ENCODE data around the gene CSNK1A1L. TPM values are rescaled to one million over a fixed set of nuclear protein-coding genes. Genes with fewer than 3 reads are reported as not detected.

The CSNK1A1L gene
- total and polyA plus RNA-seq, 10 of the 15 experiments (the other 5 are each of a cell fraction or from before 2014, with no cell fraction given) = not detected

- POLR2A ChIA-PET = no interaction called here
Observed at GRCh38 chr13:37136187-37136586, 30.7 kb upstream of the CSNK1A1L start.

More at GRCh38 chr13:37136187-37136586, 30.7 kb upstream of the CSNK1A1L start:
- SMC1A ChIA-PET (ENCODE audit: uncharacterized antibody, unreplicated experiment) = no interaction called here
- H3K4me3 ChIP-seq = no peak overlapping the region
- no TSS peak for BruUV-seq (replicated peaks)
- no peak overlapping the region for H3K9ac ChIP-seq (ENCODE audit: control insufficient read depth, insufficient read depth, low read length)
- H3K27ac ChIP-seq (ENCODE audit: control insufficient read depth, insufficient read depth) = no peak overlapping the region
- no peaks in the 10 kb centered on the region for H3K9me3 ChIP-seq (replicated peaks; ENCODE audit: control insufficient read depth, insufficient read depth, low read length)
- no peak for ATAC-seq
- FAIRE-seq = no peak
- H3K79me2 ChIP-seq (ENCODE audit: control insufficient read depth, insufficient read depth, low read length) = no peaks in the 10 kb centered on the region
- H4K20me1 ChIP-seq (ENCODE audit: control insufficient read depth, insufficient read depth) = no peaks in the 10 kb centered on the region
- H3K27me3 ChIP-seq (replicated peaks in 1 of 2; ENCODE audit: control insufficient read depth in 2 of 2, insufficient read depth in 2 of 2, low read length in 1 of 2) = no peaks in the 10 kb centered on the region
- DNase-seq (ENCODE audit: low read depth, low spot score) = no peak
- no peaks in the 10 kb centered on the region for H3K4me1 ChIP-seq (ENCODE audit: control insufficient read depth, insufficient read depth, low read length)
- CTCF ChIA-PET = no interaction called here
- H3K36me3 ChIP-seq (ENCODE audit: control insufficient read depth in 2 of 2, insufficient read depth in 2 of 2, low read length in 1 of 2) = no peaks in the 10 kb centered on the region
- intact Hi-C loops (cut with micrococcal nuclease; ENCODE audit: unreplicated experiment) (no loop called here), in situ Hi-C loops (cut with MboI) (no loop called here)
- 2% methylated on average over 2 of the region's 2 CpGs for WGBS (ENCODE audit: insufficient coverage, insufficient replicate concordance, low lambda C conversion rate, missing lambda C conversion rate)
- no peak overlapping the region for H2AFZ ChIP-seq (ENCODE audit: control insufficient read depth, low read depth, low read length)
- no peak overlapping the region for H3K4me2 ChIP-seq (ENCODE audit: control insufficient read depth, insufficient read depth)
- TF ChIP-seq GATAD2B (conservative IDR thresholded peaks at IDR 0.05; ENCODE audit: low read depth) = no peak
- no peak for TF ChIP-seq POU2F2 (IDR thresholded peaks at IDR 0.05; ENCODE audit: borderline replicate concordance, low read depth, low read length)
- TF ChIP-seq E2F4 (IDR thresholded peaks at IDR 0.05; ENCODE audit: low read depth, low read length) = no peak
- no peak for TF ChIP-seq JUND (IDR thresholded peaks at IDR 0.05; ENCODE audit: low read depth, low read length)
- TF ChIP-seq IRF5 (IDR thresholded peaks at IDR 0.05; ENCODE audit: borderline replicate concordance) = no peak
- TF ChIP-seq ZBED1 (IDR thresholded peaks at IDR 0.05; ENCODE audit: borderline replicate concordance) = no peak
- TF ChIP-seq CEBPZ (IDR thresholded peaks at IDR 0.05; ENCODE audit: low read depth, low read length) = no peak
- TF ChIP-seq CHD1 (IDR thresholded peaks at IDR 0.05; ENCODE audit: low read depth, low read length) = no peak
- TF ChIP-seq ZNF687 (IDR thresholded peaks at IDR 0.05) = no peak
- no peak for TF ChIP-seq ZNF622 (IDR thresholded peaks at IDR 0.05)
- no peak for TF ChIP-seq KDM1A (IDR thresholded peaks at IDR 0.05; ENCODE audit: borderline replicate concordance)
- no peak for TF ChIP-seq HCFC1 (IDR thresholded peaks at IDR 0.05; ENCODE audit: low read length)
- no peak for TF ChIP-seq CBFB (IDR thresholded peaks at IDR 0.05; ENCODE audit: low read depth)
- TF ChIP-seq ZSCAN29 (IDR thresholded peaks at IDR 0.05) = no peak
- TF ChIP-seq ETV6 (conservative IDR thresholded peaks at IDR 0.05 in 1 of 2, IDR thresholded peaks at IDR 0.05 in 1 of 2; ENCODE audit: borderline replicate concordance in 1 of 2, low read depth in 1 of 2) = no peak
- RAD21 ChIA-PET (ENCODE audit: unreplicated experiment) = no interaction called here
